Measurements from ENCODE around the gene RPS16. TPM values are rescaled to one million over a fixed set of nuclear protein-coding genes. Genes with fewer than 3 reads are reported as not detected.

RPS16 gene
- total and polyA plus RNA-seq, 2 of the 13 experiments (the other 11 are each of a cell fraction or from before 2014, with no cell fraction given): 488 to 2,583 TPM

DNA sequence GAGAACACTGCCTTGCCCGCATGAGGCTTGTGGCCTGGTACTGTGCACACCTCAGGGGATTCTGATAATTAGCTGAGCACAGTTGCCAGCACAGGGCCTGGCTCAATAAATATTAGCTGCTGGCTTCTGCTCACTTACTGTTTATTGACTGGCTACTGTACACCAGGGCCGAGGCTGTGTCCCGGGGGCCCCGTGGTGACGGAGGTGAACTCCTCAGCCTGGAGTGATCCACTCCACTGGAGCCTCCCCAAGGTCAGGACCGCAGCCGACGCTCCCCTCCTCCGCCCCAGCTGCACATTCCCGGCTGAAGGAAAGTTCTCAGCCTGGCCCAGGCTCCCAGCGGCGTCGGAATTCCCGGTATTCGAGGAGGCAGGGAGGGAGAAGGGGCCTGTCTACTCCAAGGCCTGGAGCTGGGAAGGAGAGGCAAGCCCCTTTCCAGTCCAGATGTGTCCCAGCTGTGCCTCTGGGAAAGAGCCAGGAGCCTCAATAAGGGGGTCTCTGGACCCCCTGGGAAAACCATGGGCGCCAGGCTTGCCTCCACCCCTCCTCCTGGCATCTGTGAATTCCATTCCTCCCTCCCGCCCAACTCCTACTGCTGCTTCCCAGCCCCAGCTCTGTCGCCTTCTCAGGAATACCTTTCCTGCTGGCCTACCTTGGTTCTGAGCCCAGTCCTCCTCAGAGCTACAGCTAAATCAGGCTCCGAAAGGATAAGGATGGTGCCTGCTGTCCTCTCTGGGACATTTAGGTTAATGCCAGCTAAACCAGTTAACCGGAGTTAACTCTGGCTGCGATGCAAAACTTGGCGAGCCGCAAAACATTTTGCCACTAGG is 7.3 kb downstream of the RPS16 start (continued):
- TF ChIP-seq, protein P1, sequence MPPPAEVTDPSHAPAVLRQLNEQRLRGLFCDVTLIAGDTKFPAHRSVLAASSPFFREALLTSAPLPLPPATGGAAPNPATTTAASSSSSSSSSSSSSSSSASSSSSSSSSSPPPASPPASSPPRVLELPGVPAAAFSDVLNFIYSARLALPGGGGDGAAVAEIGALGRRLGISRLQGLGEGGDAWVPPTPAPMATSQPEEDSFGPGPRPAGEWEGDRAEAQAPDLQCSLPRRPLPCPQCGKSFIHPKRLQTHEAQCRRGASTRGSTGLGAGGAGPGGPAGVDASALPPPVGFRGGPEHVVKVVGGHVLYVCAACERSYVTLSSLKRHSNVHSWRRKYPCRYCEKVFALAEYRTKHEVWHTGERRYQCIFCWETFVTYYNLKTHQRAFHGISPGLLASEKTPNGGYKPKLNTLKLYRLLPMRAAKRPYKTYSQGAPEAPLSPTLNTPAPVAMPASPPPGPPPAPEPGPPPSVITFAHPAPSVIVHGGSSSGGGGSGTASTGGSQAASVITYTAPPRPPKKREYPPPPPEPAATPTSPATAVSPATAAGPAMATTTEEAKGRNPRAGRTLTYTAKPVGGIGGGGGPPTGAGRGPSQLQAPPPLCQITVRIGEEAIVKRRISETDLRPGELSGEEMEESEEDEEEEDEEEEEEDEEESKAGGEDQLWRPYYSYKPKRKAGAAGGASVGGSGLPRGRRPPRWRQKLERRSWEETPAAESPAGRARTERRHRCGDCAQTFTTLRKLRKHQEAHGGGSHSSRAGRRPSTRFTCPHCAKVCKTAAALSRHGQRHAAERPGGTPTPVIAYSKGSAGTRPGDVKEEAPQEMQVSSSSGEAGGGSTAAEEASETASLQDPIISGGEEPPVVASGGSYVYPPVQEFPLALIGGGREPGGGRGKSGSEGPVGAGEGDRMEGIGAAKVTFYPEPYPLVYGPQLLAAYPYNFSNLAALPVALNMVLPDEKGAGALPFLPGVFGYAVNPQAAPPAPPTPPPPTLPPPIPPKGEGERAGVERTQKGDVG (CRISPR knock-in tag; IDR thresholded peaks at IDR 0.05; ENCODE audit: borderline replicate concordance): no peak
- TF ChIP-seq, protein P2, sequence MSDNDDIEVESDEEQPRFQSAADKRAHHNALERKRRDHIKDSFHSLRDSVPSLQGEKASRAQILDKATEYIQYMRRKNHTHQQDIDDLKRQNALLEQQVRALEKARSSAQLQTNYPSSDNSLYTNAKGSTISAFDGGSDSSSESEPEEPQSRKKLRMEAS (IDR thresholded peaks at IDR 0.05): no peak
- TF ChIP-seq, protein P3, sequence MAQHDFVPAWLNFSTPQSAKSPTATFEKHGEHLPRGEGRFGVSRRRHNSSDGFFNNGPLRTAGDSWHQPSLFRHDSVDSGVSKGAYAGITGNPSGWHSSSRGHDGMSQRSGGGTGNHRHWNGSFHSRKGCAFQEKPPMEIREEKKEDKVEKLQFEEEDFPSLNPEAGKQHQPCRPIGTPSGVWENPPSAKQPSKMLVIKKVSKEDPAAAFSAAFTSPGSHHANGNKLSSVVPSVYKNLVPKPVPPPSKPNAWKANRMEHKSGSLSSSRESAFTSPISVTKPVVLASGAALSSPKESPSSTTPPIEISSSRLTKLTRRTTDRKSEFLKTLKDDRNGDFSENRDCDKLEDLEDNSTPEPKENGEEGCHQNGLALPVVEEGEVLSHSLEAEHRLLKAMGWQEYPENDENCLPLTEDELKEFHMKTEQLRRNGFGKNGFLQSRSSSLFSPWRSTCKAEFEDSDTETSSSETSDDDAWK (CRISPR knock-in tag; IDR thresholded peaks at IDR 0.05): no peak
- TF ChIP-seq TCF7L2 (IDR thresholded peaks at IDR 0.05; ENCODE audit: low read depth, low read length) (no peak), MEIS2 (CRISPR knock-in tag; IDR thresholded peaks at IDR 0.05) (0 out of 2 replicates have a peak, but pooled peaks have one; percentile 62), ELF4 (CRISPR knock-in tag; IDR thresholded peaks at IDR 0.05; ENCODE audit: borderline replicate concordance) (no peak), CENPX (CRISPR knock-in tag; IDR thresholded peaks at IDR 0.05) (no peak), ZNF253 (CRISPR knock-in tag; IDR thresholded peaks at IDR 0.05; ENCODE audit: borderline replicate concordance) (no peak)
- TF ChIP-seq, protein P4, sequence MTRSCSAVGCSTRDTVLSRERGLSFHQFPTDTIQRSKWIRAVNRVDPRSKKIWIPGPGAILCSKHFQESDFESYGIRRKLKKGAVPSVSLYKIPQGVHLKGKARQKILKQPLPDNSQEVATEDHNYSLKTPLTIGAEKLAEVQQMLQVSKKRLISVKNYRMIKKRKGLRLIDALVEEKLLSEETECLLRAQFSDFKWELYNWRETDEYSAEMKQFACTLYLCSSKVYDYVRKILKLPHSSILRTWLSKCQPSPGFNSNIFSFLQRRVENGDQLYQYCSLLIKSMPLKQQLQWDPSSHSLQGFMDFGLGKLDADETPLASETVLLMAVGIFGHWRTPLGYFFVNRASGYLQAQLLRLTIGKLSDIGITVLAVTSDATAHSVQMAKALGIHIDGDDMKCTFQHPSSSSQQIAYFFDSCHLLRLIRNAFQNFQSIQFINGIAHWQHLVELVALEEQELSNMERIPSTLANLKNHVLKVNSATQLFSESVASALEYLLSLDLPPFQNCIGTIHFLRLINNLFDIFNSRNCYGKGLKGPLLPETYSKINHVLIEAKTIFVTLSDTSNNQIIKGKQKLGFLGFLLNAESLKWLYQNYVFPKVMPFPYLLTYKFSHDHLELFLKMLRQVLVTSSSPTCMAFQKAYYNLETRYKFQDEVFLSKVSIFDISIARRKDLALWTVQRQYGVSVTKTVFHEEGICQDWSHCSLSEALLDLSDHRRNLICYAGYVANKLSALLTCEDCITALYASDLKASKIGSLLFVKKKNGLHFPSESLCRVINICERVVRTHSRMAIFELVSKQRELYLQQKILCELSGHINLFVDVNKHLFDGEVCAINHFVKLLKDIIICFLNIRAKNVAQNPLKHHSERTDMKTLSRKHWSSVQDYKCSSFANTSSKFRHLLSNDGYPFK (CRISPR knock-in tag; IDR thresholded peaks at IDR 0.05; ENCODE audit: borderline replicate concordance): no peak
- TF ChIP-seq, protein P5, sequence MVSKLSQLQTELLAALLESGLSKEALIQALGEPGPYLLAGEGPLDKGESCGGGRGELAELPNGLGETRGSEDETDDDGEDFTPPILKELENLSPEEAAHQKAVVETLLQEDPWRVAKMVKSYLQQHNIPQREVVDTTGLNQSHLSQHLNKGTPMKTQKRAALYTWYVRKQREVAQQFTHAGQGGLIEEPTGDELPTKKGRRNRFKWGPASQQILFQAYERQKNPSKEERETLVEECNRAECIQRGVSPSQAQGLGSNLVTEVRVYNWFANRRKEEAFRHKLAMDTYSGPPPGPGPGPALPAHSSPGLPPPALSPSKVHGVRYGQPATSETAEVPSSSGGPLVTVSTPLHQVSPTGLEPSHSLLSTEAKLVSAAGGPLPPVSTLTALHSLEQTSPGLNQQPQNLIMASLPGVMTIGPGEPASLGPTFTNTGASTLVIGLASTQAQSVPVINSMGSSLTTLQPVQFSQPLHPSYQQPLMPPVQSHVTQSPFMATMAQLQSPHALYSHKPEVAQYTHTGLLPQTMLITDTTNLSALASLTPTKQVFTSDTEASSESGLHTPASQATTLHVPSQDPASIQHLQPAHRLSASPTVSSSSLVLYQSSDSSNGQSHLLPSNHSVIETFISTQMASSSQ (IDR thresholded peaks at IDR 0.05; ENCODE audit: low read depth): no peak
- TF ChIP-seq, protein P5 (CRISPR knock-in tag; IDR thresholded peaks at IDR 0.05; ENCODE audit: borderline replicate concordance): no peak
- TF ChIP-seq, protein P6, sequence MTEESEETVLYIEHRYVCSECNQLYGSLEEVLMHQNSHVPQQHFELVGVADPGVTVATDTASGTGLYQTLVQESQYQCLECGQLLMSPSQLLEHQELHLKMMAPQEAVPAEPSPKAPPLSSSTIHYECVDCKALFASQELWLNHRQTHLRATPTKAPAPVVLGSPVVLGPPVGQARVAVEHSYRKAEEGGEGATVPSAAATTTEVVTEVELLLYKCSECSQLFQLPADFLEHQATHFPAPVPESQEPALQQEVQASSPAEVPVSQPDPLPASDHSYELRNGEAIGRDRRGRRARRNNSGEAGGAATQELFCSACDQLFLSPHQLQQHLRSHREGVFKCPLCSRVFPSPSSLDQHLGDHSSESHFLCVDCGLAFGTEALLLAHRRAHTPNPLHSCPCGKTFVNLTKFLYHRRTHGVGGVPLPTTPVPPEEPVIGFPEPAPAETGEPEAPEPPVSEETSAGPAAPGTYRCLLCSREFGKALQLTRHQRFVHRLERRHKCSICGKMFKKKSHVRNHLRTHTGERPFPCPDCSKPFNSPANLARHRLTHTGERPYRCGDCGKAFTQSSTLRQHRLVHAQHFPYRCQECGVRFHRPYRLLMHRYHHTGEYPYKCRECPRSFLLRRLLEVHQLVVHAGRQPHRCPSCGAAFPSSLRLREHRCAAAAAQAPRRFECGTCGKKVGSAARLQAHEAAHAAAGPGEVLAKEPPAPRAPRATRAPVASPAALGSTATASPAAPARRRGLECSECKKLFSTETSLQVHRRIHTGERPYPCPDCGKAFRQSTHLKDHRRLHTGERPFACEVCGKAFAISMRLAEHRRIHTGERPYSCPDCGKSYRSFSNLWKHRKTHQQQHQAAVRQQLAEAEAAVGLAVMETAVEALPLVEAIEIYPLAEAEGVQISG (CRISPR knock-in tag; IDR thresholded peaks at IDR 0.05): 0 out of 2 replicates have a peak, but pooled peaks have one; percentile 20

Measured in HepG2 (cell line).